PC-3 (cell line): ENCODE data around the gene NUDT22.

Experiments used
- EZH2 ChIP-seq: fragments of 300-600 bp; sonication (generic); IDR thresholded peaks from one replicate; pipeline ENCODE4 v1.6.1; 2017; ENCODE audit warnings: antibody characterized with exemption, mild to moderate bottlenecking, low read length; ENCODE audit not compliant: unreplicated experiment
- EZH2phosphoT487 ChIP-seq: fragments of 300-600 bp; sonication (generic); IDR thresholded peaks from 2 replicates; pipeline ENCODE4 v1.6.1; 2018; ENCODE audit warnings: mild to moderate bottlenecking, antibody characterized with exemption, low read length, borderline replicate concordance
- TF ChIP-seq, protein P1 (sequence below): fragments of 300-600 bp; sonication (generic); conservative IDR thresholded peaks from 2 replicates; pipeline ENCODE4 v1.5.1; 2017; ENCODE audit warnings: antibody characterized with exemption, low read depth, mild to moderate bottlenecking, low read length

- TF ChIP-seq, protein P1, sequence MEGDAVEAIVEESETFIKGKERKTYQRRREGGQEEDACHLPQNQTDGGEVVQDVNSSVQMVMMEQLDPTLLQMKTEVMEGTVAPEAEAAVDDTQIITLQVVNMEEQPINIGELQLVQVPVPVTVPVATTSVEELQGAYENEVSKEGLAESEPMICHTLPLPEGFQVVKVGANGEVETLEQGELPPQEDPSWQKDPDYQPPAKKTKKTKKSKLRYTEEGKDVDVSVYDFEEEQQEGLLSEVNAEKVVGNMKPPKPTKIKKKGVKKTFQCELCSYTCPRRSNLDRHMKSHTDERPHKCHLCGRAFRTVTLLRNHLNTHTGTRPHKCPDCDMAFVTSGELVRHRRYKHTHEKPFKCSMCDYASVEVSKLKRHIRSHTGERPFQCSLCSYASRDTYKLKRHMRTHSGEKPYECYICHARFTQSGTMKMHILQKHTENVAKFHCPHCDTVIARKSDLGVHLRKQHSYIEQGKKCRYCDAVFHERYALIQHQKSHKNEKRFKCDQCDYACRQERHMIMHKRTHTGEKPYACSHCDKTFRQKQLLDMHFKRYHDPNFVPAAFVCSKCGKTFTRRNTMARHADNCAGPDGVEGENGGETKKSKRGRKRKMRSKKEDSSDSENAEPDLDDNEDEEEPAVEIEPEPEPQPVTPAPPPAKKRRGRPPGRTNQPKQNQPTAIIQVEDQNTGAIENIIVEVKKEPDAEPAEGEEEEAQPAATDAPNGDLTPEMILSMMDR, result no peak
- TF ChIP-seq EZH2phosphoT487 (no peak), EZH2 (no peak)
Measured at GRCh38 chr11:64251753-64252002, 25.6 kb downstream of the NUDT22 start.
